ENCODE measurements around the gene CD300A. TPM values are rescaled to one million over a fixed set of nuclear protein-coding genes. Genes with fewer than 3 reads are reported as not detected.
A peak's percentile ranks its signal among the peaks of the same experiment; 100 is the strongest.
"Not testable (repeated sequence)": the region's sequence is repeated elsewhere in the genome, so short reads cannot be mapped to it uniquely, and the experiment has no call there.

Gene CD300A
- total and polyA plus RNA-seq, 12 donors, result 1.6 to 26.6 (median 12.8) TPM

DNA sequence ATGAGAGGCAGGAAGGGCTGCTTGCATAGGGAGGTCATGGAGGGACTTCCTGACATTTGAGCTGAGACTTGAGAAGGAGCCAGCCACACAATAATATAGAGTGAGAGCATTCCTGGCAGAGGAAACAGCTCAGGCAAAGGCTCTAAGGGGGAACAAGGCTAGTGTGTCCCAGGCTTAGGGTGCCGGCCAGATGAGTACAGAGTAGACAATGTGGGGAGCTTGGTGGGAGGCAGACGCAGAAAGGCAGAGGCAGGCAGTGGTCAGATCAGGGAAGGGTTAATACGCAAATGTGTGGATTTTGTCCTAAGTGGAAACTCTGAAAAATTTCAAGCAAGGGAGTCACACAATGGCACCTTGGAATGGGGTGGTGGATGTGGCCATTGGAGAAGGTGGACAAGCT lies 33.6 kb downstream of the CD300A start:
- H3K4me3 ChIP-seq, result no peak overlapping the region
- peak in 1 of 7 donors; percentile 27 for DNase-seq
- H3K27me3 ChIP-seq, result no peaks in the 10 kb centered on the region
- H3K27ac ChIP-seq, result no peak overlapping the region
- no peaks in the 10 kb centered on the region for H3K36me3 ChIP-seq (replicated peaks in 1 of 2)
- no peaks in the 10 kb centered on the region for H3K9me3 ChIP-seq (replicated peaks in 1 of 3)
- WGBS, 4 donors, result 78 to 85% (median 83%) methylated on average over 3 of the region's 3 CpGs
- TF ChIP-seq, protein P1, sequence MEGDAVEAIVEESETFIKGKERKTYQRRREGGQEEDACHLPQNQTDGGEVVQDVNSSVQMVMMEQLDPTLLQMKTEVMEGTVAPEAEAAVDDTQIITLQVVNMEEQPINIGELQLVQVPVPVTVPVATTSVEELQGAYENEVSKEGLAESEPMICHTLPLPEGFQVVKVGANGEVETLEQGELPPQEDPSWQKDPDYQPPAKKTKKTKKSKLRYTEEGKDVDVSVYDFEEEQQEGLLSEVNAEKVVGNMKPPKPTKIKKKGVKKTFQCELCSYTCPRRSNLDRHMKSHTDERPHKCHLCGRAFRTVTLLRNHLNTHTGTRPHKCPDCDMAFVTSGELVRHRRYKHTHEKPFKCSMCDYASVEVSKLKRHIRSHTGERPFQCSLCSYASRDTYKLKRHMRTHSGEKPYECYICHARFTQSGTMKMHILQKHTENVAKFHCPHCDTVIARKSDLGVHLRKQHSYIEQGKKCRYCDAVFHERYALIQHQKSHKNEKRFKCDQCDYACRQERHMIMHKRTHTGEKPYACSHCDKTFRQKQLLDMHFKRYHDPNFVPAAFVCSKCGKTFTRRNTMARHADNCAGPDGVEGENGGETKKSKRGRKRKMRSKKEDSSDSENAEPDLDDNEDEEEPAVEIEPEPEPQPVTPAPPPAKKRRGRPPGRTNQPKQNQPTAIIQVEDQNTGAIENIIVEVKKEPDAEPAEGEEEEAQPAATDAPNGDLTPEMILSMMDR (IDR thresholded peaks at IDR 0.05), result no peak
- no peak for TF ChIP-seq POLR2A (IDR thresholded peaks at IDR 0.05)
- intact Hi-C loops (cut with DNase I), result no loop called here
- H3K4me1 ChIP-seq (replicated peaks in 1 of 2), result no peaks in the 10 kb centered on the region

DNA sequence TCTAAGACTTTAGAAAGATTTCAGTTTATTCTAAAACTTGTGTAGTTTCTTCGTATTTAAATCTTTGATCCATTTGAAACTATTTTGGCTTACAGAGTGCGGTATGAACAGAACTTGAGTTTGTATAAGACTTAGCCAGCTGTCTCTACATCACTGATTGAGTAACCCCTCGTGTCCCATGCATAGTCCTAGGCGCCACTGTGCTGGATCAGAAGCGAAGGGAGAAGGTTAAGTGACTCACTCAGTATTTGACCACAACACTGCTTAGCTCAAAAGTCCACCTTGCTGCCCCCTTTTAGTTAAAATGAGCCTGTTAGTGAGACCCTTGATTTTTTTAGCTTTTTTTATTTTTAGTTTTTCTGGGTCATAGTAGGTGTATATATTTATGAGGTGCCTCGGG lies 36.4 kb downstream of the CD300A start:
- TF ChIP-seq, protein P1 (IDR thresholded peaks at IDR 0.05), result no peak
- no peak for TF ChIP-seq POLR2A (IDR thresholded peaks at IDR 0.05)
- Histone ChIP-seq H3K27ac (no peak overlapping the region), H3K27me3 (no peaks in the 10 kb centered on the region), H3K4me1 (replicated peaks in 1 of 2) (no peaks in the 10 kb centered on the region), H3K36me3 (replicated peaks in 1 of 2) (no peaks in the 10 kb centered on the region), H3K4me3 (no peak overlapping the region), H3K9me3 (replicated peaks in 1 of 3) (no peaks in the 10 kb centered on the region)
- no peak for DNase-seq
- WGBS, 4 donors, result 58 to 79% (median 69%) methylated on average over 6 of the region's 6 CpGs
- intact Hi-C loops (cut with DNase I), result no loop called here

DNA sequence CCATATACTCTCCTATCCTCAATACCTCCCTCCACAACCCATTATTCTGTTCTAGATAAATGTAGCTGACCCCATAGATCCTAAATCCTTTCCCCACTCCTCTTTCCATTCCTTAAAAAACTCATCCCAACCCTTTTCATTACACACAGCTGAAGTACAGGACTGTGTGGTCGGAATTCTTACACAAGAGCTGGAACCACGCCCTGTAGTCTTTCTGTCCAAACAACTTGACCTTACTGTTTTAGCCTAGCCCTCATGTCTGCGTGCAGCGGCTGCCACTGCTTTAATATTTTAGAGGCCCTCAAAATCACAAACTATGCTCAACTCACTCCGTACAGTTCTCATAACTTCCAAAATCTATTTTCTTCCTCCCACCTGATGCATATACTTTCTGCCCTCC lies 37.5 kb downstream of the CD300A start:
- H3K27me3 ChIP-seq; intact Hi-C loops (cut with DNase I); H3K4me1 ChIP-seq (replicated peaks in 1 of 2); H3K4me3 ChIP-seq; H3K36me3 ChIP-seq (replicated peaks in 1 of 2); H3K9me3 ChIP-seq (replicated peaks in 1 of 3); H3K27ac ChIP-seq: not testable (repeated sequence)
- WGBS, 4 donors, result 60 to 70% (median 66%) methylated on average over 5 of the region's 5 CpGs
- peak in 3 of 7 donors; percentile 31 to 54 (median 40) for DNase-seq

DNA sequence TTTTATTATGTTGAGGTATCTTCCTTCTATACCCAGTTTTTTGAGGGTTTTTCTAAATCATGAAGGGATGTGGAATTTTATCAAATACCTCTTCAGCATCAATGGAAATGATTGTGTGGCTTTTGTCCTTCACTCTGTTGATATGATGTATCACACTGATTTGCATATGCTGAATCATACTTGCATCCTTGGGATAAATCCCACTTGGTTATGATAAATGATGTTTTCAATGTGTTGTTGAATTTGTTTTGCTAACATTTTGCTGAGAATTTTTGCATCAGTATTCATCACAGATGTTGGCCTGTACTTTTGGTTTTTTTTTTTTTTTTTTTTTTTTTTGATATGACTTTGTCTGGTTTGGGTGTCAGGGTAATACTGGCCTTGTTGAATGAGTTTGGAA lies 41.7 kb downstream of the CD300A start:
- Histone ChIP-seq H3K4me3 (no peak overlapping the region), H3K9me3 (replicated peaks in 1 of 3) (no peaks in the 10 kb centered on the region), H3K36me3 (replicated peaks in 1 of 2) (no peaks in the 10 kb centered on the region), H3K27ac (no peak overlapping the region), H3K4me1 (replicated peaks in 1 of 2) (no peaks in the 10 kb centered on the region), H3K27me3 (no peaks in the 10 kb centered on the region)
- intact Hi-C loops (cut with DNase I), result no loop called here
- no peak for DNase-seq
- no peak for TF ChIP-seq POLR2A (IDR thresholded peaks at IDR 0.05)
- TF ChIP-seq, protein P1 (IDR thresholded peaks at IDR 0.05), result no peak

DNA sequence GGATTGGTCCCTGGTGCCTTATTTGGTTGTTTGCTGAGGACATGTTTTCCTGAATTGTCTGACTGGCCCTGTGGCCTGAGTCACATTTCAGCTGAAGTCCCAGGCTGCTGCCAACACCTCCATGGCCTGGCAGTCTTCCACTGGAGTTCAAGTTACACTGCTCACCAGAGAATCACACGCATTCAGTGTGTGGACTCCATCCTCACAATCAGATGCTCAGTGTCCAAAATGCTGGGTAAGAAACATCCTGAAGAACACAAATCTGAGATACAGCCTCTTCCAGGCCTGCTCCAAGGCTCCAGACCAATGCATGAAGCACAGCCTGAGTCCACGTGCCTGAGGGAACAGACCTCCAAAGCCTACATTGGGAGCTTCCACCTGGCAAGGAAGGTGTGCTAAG lies 45.6 kb downstream of the CD300A start:
- Histone ChIP-seq H3K36me3 (replicated peaks in 1 of 2) (no peaks in the 10 kb centered on the region), H3K27ac (peak overlapping the region in 2 of 5 donors; percentile 21 to 73), H3K27me3 (no peaks in the 10 kb centered on the region), H3K4me1 (replicated peaks in 1 of 2) (no peaks in the 10 kb centered on the region), H3K9me3 (replicated peaks in 1 of 3) (no peaks in the 10 kb centered on the region), H3K4me3 (no peak overlapping the region)
- whole genome bisulfite sequencing, 4 donors, result 43 to 75% (median 65%) methylated on average over 1 to 2 of the region's 2 CpGs
- peak; percentile 53 to 80 (median 73) for DNase-seq
- no peak for TF ChIP-seq POLR2A (IDR thresholded peaks at IDR 0.05)
- TF ChIP-seq, protein P1 (IDR thresholded peaks at IDR 0.05), result no peak
- intact Hi-C loops (cut with DNase I), result no loop called here

Measured in adrenal gland (tissue), 12 donors.